ENCODE measurements around the gene CNOT4. TPM values are rescaled to one million over a fixed set of nuclear protein-coding genes. Genes with fewer than 3 reads are reported as not detected.

Gene CNOT4
- total RNA-seq, 1 experiment from 2014 or later, result 9.7 TPM

Other genes starting within 250 kb of the CNOT4 start
- 79.9 and 86.7 TPM in 2 replicates for gene NUP205, start 47.8 kb upstream of the CNOT4 start, total RNA-seq (2014; rRNA removed)
- 7.1 and 8.8 TPM in 2 replicates for gene STMP1, start 152.4 kb upstream of the CNOT4 start, total RNA-seq (2014; rRNA removed)
- not detected in 2 replicates for gene SLC13A4, start 218.1 kb upstream of the CNOT4 start, total RNA-seq (2014; rRNA removed)
- gene FAM180A, start 238.7 kb upstream of the CNOT4 start, total RNA-seq (2014; rRNA removed), result not detected in 2 replicates